ENCODE results near the gene PTPRO. TPM values are rescaled to one million over a fixed set of nuclear protein-coding genes. Genes with fewer than 3 reads are reported as not detected.

The PTPRO gene
- polyA plus RNA-seq, 2 of the 4 experiments (the other 2 are of a cell fraction): 0.04 TPM; not detected in 1

DNA sequence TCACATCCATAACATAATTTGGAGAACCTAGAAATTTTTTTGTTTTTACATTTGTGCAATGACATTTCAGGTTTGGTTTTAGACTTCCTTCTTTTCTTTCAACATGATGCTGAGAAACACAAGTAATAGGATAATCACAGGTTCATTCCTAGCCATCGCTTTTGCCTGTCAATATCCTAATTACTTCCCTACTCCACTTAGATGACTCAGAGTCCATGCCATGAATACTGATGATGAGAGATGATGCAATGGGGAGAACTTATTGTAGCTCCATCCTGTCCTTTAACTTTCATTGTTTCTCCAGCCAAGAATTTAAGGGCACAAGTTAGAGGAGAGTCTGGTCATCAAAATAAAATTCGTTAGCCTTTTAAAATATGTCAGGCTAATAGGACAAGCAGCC, 101.3 kb downstream of the PTPRO start:
- Histone ChIP-seq H3K4me2 (no peak overlapping the region), H3K9me3 (no peaks in the 10 kb centered on the region), H3K4me3 (no peak overlapping the region), H3K4me1 (no peaks in the 10 kb centered on the region), H3K27ac (no peak overlapping the region)
- DNase-seq (ENCODE audit: low read depth in 1 of 2, low spot score in 1 of 2) (no peak), ATAC-seq (no peak), FAIRE-seq (no peak)
- TF ChIP-seq ATOH8 (CRISPR knock-in tag; IDR thresholded peaks at IDR 0.05; ENCODE audit: low read depth) (no peak), KDM5A (IDR thresholded peaks at IDR 0.05) (no peak), NFE2L2 (conservative IDR thresholded peaks at IDR 0.05; ENCODE audit: low read length) (no peak), HOXB5 (CRISPR knock-in tag; IDR thresholded peaks at IDR 0.05) (no peak), MAZ (IDR thresholded peaks at IDR 0.05; ENCODE audit: borderline replicate concordance, low read depth, low read length) (no peak), EHF (CRISPR knock-in tag; IDR thresholded peaks at IDR 0.05) (no peak), REST (IDR thresholded peaks at IDR 0.05) (no peak), ELK1 (IDR thresholded peaks at IDR 0.05; ENCODE audit: low read depth, low read length) (no peak)
- WGBS (ENCODE audit: missing lambda C conversion rate): 19% methylated on average over 2 of the region's 2 CpGs
- ChIA-PET CTCF (interaction anchor here (1.2 kb wide), 1 partner anchor 12 kb away, joined by 3 read pairs; no protein-coding TSS in a partner anchor), POLR2A (no interaction called here)

- 57% methylated on average over 2 of the region's 2 CpGs for WGBS (ENCODE audit: missing lambda C conversion rate)
- Histone ChIP-seq H3K4me3 (no peak overlapping the region), H3K4me1 (no peaks in the 10 kb centered on the region), H3K4me2 (no peak overlapping the region), H3K27ac (no peak overlapping the region), H3K9me3 (no peaks in the 10 kb centered on the region)
- no peak for TF ChIP-seq POLR2A (IDR thresholded peaks at IDR 0.05; ENCODE audit: low read length)
- no peak for TF ChIP-seq MAFK (IDR thresholded peaks at IDR 0.05; ENCODE audit: partially characterized antibody)
- TF ChIP-seq RNF2 (IDR thresholded peaks at IDR 0.05; ENCODE audit: borderline replicate concordance, low read depth): no peak
- TF ChIP-seq RCOR1 (IDR thresholded peaks at IDR 0.05; ENCODE audit: low read depth, low read length): no peak
- FAIRE-seq (no peak), ATAC-seq (no peak), DNase-seq (ENCODE audit: low read depth in 1 of 2, low spot score in 1 of 2) (no peak)
- POLR2A ChIA-PET: no interaction called here
- CTCF ChIA-PET: no interaction called here
These were observed 105.6 kb downstream of the PTPRO start for GRCh38 chr12:15427913-15428312.

GRCh38 chr12:15428632-15429031, 106.3 kb downstream of the PTPRO start:
- ChIA-PET CTCF (interaction anchor here (0.8 kb wide), 1 partner anchor 336 kb away, joined by 3 read pairs; no protein-coding TSS in a partner anchor), POLR2A (no interaction called here)
- Histone ChIP-seq H3K4me2 (no peak overlapping the region), H3K9me3 (no peaks in the 10 kb centered on the region), H3K4me3 (no peak overlapping the region), H3K27ac (no peak overlapping the region), H3K4me1 (no peaks in the 10 kb centered on the region)
- 6% methylated on average over 2 of the region's 2 CpGs for WGBS (ENCODE audit: missing lambda C conversion rate)
- ATAC-seq (no peak), FAIRE-seq (no peak), DNase-seq (ENCODE audit: low read depth in 1 of 2, low spot score in 1 of 2) (no peak)
- TF ChIP-seq CBX2 (IDR thresholded peaks at IDR 0.05; ENCODE audit: borderline replicate concordance, low read depth): no peak
- TF ChIP-seq, protein P1, sequence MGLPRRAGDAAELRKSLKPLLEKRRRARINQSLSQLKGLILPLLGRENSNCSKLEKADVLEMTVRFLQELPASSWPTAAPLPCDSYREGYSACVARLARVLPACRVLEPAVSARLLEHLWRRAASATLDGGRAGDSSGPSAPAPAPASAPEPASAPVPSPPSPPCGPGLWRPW (IDR thresholded peaks at IDR 0.05): no peak
- TF ChIP-seq HEYL (CRISPR knock-in tag; IDR thresholded peaks at IDR 0.05): no peak
- TF ChIP-seq MAZ (IDR thresholded peaks at IDR 0.05; ENCODE audit: borderline replicate concordance, low read depth, low read length): no peak
- TF ChIP-seq PHF8 (IDR thresholded peaks at IDR 0.05; ENCODE audit: borderline replicate concordance, low read depth): no peak
- TF ChIP-seq TFCP2L1 (CRISPR knock-in tag; IDR thresholded peaks at IDR 0.05): no peak
- no peak for TF ChIP-seq KDM5A (IDR thresholded peaks at IDR 0.05)
- no peak for TF ChIP-seq POLR2A (IDR thresholded peaks at IDR 0.05; ENCODE audit: low read length)
- no peak for TF ChIP-seq MAX (IDR thresholded peaks at IDR 0.05)
- no peak for TF ChIP-seq SREBF2 (IDR thresholded peaks at IDR 0.05)
- no peak for TF ChIP-seq HOXB5 (CRISPR knock-in tag; IDR thresholded peaks at IDR 0.05)
- TF ChIP-seq, protein P2, sequence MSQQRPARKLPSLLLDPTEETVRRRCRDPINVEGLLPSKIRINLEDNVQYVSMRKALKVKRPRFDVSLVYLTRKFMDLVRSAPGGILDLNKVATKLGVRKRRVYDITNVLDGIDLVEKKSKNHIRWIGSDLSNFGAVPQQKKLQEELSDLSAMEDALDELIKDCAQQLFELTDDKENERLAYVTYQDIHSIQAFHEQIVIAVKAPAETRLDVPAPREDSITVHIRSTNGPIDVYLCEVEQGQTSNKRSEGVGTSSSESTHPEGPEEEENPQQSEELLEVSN (IDR thresholded peaks at IDR 0.05; ENCODE audit: borderline replicate concordance, low read depth): no peak
- no peak for TF ChIP-seq RNF2 (IDR thresholded peaks at IDR 0.05; ENCODE audit: borderline replicate concordance, low read depth)

Data from A549 (cell line).